ENCODE data around the gene VAT1. TPM values are rescaled to one million over a fixed set of nuclear protein-coding genes. Genes with fewer than 3 reads are reported as not detected.
"Not testable (repeated sequence)": the region's sequence is repeated elsewhere in the genome, so short reads cannot be mapped to it uniquely, and the experiment has no call there.

Gene VAT1
- total RNA-seq, 2 donors from 2014 or later: 83.7 to 101 TPM

DNA sequence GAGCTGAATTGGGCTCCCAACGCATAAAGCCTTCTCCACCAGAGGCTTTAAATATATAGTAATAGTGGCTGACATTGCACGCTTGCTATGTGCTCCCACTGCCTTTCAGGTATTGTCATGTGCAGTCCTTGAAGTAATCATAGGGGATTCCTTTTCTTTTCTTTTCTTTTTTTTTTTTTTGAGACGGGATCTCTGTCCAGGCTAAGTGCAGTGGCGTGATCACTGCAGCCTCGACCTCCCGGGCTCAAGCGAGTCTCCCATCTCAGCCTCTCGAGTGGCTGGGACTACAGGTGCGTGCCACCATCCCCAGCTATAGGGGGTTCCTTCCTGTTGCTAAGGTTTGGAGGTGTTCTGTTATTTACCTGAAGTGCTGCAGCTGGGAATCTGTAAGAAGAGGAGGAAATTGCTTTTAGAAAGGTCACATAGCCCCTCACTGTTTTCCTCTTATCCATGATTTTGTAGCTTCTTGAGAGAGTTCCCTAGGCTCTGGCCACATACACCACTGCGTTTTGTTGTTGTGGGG is 23.1 kb downstream of the VAT1 start:
- Histone ChIP-seq H3K4me3 (peak overlapping the region; percentile 44 to 94), H3K36me3 (replicated peaks in 1 of 2; ENCODE audit: insufficient read depth in 1 of 2, low read depth in 2 of 2) (peaks cover 0 to 11% of the 10 kb centered on the region in 2 donors), H3K27me3 (no peaks in the 10 kb centered on the region), H3K4me1 (peaks cover 35% of the 10 kb centered on the region), H3K27ac (peak overlapping the region; percentile 84 to 93 (median 92)), H3K9me3 (no peaks in the 10 kb centered on the region)
- ATAC-seq: no peak
- WGBS, 2 donors: 6 to 7% methylated on average over 9 to 10 of the region's 10 CpGs
- intact Hi-C loops (cut with DNase I): no loop called here
- no peak for DNase-seq
- no peak for TF ChIP-seq POLR2A (IDR thresholded peaks at IDR 0.05)
- TF ChIP-seq, protein P1, sequence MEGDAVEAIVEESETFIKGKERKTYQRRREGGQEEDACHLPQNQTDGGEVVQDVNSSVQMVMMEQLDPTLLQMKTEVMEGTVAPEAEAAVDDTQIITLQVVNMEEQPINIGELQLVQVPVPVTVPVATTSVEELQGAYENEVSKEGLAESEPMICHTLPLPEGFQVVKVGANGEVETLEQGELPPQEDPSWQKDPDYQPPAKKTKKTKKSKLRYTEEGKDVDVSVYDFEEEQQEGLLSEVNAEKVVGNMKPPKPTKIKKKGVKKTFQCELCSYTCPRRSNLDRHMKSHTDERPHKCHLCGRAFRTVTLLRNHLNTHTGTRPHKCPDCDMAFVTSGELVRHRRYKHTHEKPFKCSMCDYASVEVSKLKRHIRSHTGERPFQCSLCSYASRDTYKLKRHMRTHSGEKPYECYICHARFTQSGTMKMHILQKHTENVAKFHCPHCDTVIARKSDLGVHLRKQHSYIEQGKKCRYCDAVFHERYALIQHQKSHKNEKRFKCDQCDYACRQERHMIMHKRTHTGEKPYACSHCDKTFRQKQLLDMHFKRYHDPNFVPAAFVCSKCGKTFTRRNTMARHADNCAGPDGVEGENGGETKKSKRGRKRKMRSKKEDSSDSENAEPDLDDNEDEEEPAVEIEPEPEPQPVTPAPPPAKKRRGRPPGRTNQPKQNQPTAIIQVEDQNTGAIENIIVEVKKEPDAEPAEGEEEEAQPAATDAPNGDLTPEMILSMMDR (IDR thresholded peaks at IDR 0.05): no peak

DNA sequence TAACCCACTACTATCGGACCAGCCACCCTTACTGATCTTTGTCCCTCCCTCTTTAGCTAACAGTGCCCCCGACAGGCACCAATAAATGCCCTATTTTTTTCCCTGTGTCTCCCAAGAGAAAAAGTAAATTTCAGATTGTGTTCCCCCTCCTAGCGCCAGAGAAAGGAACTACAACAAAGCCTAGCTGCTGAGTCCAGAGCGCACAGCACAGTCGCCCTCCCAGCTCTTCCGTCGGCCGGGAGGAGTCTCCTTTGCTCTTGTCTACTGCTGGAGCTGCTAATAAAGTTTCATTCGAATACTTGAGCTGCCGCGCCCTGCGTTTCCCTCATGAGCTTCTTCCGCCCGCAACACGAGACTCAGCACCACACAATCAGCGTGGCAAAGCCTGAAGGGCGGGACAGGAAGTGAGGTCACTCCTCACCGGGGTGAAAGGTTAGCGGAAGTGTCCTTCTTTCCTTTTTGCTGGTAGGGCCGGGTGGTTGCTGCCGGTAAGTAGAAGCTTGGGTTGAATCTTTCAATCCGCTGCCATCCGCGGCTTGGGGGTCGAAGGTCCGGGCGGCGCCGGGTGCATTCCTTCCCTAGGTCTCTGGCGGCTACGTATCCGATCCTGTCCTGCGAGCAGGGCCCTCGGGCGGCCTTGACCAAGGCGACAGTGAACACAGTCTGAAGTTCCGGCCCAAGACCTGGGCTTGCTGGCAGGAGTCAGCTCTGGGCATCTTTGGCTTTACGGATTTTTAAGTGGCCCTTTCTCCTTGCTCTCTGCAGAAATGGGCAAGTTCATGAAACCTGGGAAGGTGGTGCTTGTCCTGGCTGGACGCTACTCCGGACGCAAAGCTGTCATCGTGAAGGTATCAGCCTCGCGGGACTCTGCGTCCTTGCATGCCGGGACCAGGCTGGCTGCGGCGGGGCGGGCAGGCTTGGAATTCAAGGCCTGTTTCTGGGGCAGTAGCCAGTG is 23.9 kb downstream of the VAT1 start, which contains the start of gene RPL27:
Gene RPL27, plus strand, starts transcription at position 436 of the 955 bp plus-strand sequence. Its CDS starts 332 bp downstream, at position 768.
- Histone ChIP-seq H3K36me3 (replicated peaks in 1 of 2; ENCODE audit: insufficient read depth in 1 of 2, low read depth in 2 of 2) (peaks cover 0 to 11% of the 10 kb centered on the region in 2 donors), H3K27me3 (no peaks in the 10 kb centered on the region), H3K27ac (peak within 1 kb of the TSS; percentile 84 to 93 (median 92)), H3K9me3 (no peaks in the 10 kb centered on the region), H3K4me1 (peaks cover 35% of the 10 kb centered on the region), H3K4me3 (peak within 1 kb of the TSS; percentile 44 to 94)
- 0 to 1% methylated on average over 38 to 49 of the region's 49 CpGs for WGBS, 2 donors
- TF ChIP-seq, protein P1 (IDR thresholded peaks at IDR 0.05): peak; percentile 84 to 98 (median 96)
- peak in 2 of 3 donors; percentile 88 to 90 for TF ChIP-seq POLR2A (IDR thresholded peaks at IDR 0.05)
- DNase-seq (peak; percentile 98 to 100 (median 99)), ATAC-seq (peak; percentile 97)
- intact Hi-C loops (cut with DNase I): no loop called here

DNA sequence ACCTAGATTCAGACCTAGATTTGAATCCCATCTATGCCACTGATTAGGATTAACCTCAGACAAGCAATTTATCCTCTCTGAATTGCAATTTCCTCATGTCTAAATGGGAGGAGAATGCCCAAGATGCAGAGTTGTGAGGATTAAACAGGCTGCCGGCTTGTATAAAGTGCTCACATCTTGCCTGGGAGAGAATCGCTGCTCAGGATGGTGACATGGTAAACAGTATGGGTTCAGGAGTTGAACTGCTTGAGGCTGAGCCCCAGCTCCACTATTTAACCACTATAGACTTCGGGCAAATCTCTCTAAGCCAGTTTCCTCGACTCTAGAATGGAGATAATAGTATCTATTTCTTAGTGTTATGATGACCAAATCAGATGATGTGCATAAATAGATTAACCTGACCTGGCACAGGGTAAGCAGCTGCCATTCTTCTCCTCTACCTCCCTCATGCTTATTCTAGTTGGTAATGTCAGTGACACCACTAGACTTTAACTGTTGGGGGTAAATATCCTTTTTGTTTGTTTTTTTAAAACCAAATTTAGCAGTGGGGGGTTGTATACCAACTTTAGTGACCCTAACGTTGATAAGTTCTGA is 24.7 kb downstream of the VAT1 start:
- H3K27me3 ChIP-seq: no peaks in the 10 kb centered on the region
- 5 to 7% methylated on average over 5 of the region's 5 CpGs for WGBS, 2 donors
- no peak for TF ChIP-seq POLR2A (IDR thresholded peaks at IDR 0.05)
- TF ChIP-seq, protein P1 (IDR thresholded peaks at IDR 0.05): no peak
- H3K4me3 ChIP-seq: no peak overlapping the region
- H3K27ac ChIP-seq: peak overlapping the region in 3 of 4 donors; percentile 84 to 93 (median 90)
- H3K36me3 ChIP-seq (replicated peaks in 1 of 2; ENCODE audit: insufficient read depth in 1 of 2, low read depth in 2 of 2): peaks cover 0 to 3% of the 10 kb centered on the region in 2 donors
- intact Hi-C loops (cut with DNase I): no loop called here
- DNase-seq (no peak), ATAC-seq (no peak)
- peaks cover 35% of the 10 kb centered on the region for H3K4me1 ChIP-seq
- no peaks in the 10 kb centered on the region for H3K9me3 ChIP-seq

DNA sequence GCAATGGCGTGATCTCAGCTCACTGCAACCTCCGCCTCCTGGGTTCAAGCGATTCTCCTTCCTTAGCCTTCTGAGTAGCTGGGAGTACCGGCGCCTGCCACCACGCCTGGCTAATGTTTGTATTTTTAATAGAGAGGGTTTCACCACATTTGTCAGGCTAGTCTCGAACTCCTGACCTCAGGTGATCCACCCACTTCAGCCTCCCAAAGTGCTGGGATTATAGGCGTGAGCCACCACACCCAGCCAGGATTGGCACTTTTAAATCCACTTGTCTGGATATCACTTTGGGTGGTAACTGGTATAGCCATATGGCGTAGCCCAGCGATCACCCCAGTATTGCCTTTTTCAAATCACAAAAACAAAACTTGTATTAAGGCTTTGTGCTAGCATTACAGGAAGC is 28.3 kb downstream of the VAT1 start:
- not testable (repeated sequence) for DNase-seq, H3K4me3 ChIP-seq
- WGBS, 2 donors: 87 to 89% methylated on average over 10 of the region's 10 CpGs

DNA sequence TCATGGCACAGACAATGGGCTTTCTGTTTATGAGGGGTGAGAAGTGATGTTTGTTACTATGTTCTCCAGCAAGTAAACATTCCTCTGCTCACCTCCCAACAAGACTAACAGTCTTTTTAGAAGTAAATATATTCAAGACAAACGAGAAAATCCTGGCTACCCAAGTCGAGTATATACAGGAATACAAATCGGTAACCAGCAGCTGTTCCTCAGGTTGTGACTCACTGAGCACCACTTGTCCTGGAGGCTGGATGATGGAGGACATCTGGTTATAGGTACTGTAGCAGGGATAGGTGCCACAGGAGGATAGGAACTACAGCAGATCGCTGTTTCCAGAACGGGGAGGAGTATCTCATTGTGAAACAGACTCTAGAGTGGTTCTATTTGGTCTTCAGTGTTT is 29.3 kb downstream of the VAT1 start:
- DNase-seq: no peak
- Histone ChIP-seq H3K36me3 (replicated peaks in 1 of 2; ENCODE audit: insufficient read depth in 1 of 2, low read depth in 2 of 2) (peaks cover 24 to 27% of the 10 kb centered on the region in 2 donors), H3K4me3 (no peak overlapping the region), H3K27ac (no peak overlapping the region), H3K4me1 (peaks cover 8% of the 10 kb centered on the region), H3K27me3 (no peaks in the 10 kb centered on the region), H3K9me3 (no peaks in the 10 kb centered on the region)
- TF ChIP-seq POLR2A (IDR thresholded peaks at IDR 0.05): no peak
- TF ChIP-seq, protein P1 (IDR thresholded peaks at IDR 0.05): no peak
- 62 to 73% methylated on average over 5 of the region's 5 CpGs for WGBS, 2 donors
- intact Hi-C loops (cut with DNase I): no loop called here
- ATAC-seq: no peak

More for the DNA sequence above, 28.3 kb downstream of the VAT1 start:
- H3K27me3 ChIP-seq; H3K27ac ChIP-seq; H3K9me3 ChIP-seq; intact Hi-C loops (cut with DNase I); ATAC-seq: not testable (repeated sequence)
- Histone ChIP-seq H3K36me3 (replicated peaks in 1 of 2; ENCODE audit: insufficient read depth in 1 of 2, low read depth in 2 of 2) (peaks cover 14 to 21% of the 10 kb centered on the region in 2 donors), H3K4me1 (peaks cover 10% of the 10 kb centered on the region)
